ENCODE measurements around the gene SLC25A46. TPM values are rescaled to one million over a fixed set of nuclear protein-coding genes. Genes with fewer than 3 reads are reported as not detected.

SLC25A46 gene
- total and polyA plus RNA-seq, 2 of the 8 experiments (the other 6 are each of a cell fraction or from before 2014, with no cell fraction given): 10.6 to 21.7 TPM

- TF ChIP-seq CHD7 (IDR thresholded peaks at IDR 0.05; ENCODE audit: insufficient replicate concordance, low read length) (no peak), NRF1 (IDR thresholded peaks at IDR 0.05; ENCODE audit: low read depth, low read length) (no peak), CTCF (IDR thresholded peaks at IDR 0.05; ENCODE audit: control extremely low read depth in 1 of 3, insufficient read depth in 1 of 3, low read depth in 1 of 3, low read length in 3 of 3) (no peak), HDAC6 (IDR thresholded peaks at IDR 0.05; ENCODE audit: low read depth, low read length) (no peak), KDM5A (IDR thresholded peaks at IDR 0.05; ENCODE audit: low read length) (no peak), CHD2 (IDR thresholded peaks at IDR 0.05; ENCODE audit: low read length) (no peak), HDAC2 (IDR thresholded peaks at IDR 0.05; ENCODE audit: borderline replicate concordance in 1 of 2, low read depth in 2 of 2, low read length in 2 of 2) (no peak)
- TF ChIP-seq, protein P1, sequence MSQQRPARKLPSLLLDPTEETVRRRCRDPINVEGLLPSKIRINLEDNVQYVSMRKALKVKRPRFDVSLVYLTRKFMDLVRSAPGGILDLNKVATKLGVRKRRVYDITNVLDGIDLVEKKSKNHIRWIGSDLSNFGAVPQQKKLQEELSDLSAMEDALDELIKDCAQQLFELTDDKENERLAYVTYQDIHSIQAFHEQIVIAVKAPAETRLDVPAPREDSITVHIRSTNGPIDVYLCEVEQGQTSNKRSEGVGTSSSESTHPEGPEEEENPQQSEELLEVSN (IDR thresholded peaks at IDR 0.05): no peak
Measured at GRCh38 chr5:110702300-110702699, 36.5 kb upstream of the SLC25A46 start (continued).
